Neural progenitor cell (in vitro differentiated cells): Measurements from ENCODE around the gene ATP6V1E1.

Source experiments
- CTCF ChIP-seq: fragments of 200-600 bp; sonication (generic); IDR thresholded peaks from 2 replicates; pipeline ENCODE4 v1.5.1; 2017; ENCODE audit warnings: antibody characterized with exemption, mild to moderate bottlenecking
- EZH2 ChIP-seq: fragments of 200-600 bp; sonication (generic); IDR thresholded peaks from 2 replicates; pipeline ENCODE4 v1.6.1; 2017; ENCODE audit warnings: antibody characterized with exemption, mild to moderate bottlenecking, moderate library complexity

GRCh38 chr22:17542452-17542851 is 86.1 kb downstream of the ATP6V1E1 start:
- TF ChIP-seq CTCF (no peak), EZH2 (no peak)
